ENCODE results near the gene NACAD.

DNA sequence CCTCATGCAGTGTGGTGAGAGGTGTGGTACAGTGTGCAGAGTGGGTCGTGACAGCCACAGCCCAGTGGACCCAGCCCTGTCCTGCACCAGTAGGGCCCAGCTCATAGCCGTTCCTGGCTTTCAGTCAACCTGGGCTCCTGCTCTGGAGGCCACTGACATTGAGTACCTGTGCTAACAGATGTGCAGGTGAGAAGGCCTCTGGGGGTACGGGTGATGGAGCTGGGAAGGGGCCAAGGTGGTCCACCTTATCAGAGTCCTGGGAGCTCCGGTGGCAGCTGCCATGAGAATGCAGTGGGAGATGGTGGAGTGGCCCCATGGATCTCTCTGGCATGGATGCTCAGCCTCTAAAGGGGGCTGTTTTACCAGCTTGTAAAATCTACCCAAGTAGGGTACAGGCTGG is 28.8 kb upstream of the NACAD start:
- TF ChIP-seq EZH2 (IDR thresholded peaks at IDR 0.05; ENCODE audit: borderline replicate concordance) (no peak), EZH2phosphoT487 (IDR thresholded peaks at IDR 0.05; ENCODE audit: low read depth, severe bottlenecking, unreplicated experiment) (no peak)
- TF ChIP-seq, protein P1, sequence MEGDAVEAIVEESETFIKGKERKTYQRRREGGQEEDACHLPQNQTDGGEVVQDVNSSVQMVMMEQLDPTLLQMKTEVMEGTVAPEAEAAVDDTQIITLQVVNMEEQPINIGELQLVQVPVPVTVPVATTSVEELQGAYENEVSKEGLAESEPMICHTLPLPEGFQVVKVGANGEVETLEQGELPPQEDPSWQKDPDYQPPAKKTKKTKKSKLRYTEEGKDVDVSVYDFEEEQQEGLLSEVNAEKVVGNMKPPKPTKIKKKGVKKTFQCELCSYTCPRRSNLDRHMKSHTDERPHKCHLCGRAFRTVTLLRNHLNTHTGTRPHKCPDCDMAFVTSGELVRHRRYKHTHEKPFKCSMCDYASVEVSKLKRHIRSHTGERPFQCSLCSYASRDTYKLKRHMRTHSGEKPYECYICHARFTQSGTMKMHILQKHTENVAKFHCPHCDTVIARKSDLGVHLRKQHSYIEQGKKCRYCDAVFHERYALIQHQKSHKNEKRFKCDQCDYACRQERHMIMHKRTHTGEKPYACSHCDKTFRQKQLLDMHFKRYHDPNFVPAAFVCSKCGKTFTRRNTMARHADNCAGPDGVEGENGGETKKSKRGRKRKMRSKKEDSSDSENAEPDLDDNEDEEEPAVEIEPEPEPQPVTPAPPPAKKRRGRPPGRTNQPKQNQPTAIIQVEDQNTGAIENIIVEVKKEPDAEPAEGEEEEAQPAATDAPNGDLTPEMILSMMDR (IDR thresholded peaks at IDR 0.05; ENCODE audit: poor library complexity), result no peak
